Fibroblast of mammary gland (primary cell): ENCODE data around the gene PACRG.

Source experiments
- DNase-seq: peaks from one replicate; pipeline ENCODE4 v3.0.0-alpha.2; 2010; ENCODE audit warnings: low read depth
- H3K4me3 ChIP-seq: 2 replicates; pipeline ENCODE4 v1.5.1; 2011; ENCODE audit warnings: low read depth, mild to moderate bottlenecking, low read length, moderate library complexity; ENCODE audit not compliant: control insufficient read depth
- TF ChIP-seq, protein P1 (sequence below): conservative IDR thresholded peaks from 2 replicates; pipeline ENCODE4 v1.5.1; 2011; ENCODE audit warnings: low read depth, low read length, inconsistent platforms; ENCODE audit not compliant: control insufficient read depth, insufficient read depth

PACRG gene

DNA sequence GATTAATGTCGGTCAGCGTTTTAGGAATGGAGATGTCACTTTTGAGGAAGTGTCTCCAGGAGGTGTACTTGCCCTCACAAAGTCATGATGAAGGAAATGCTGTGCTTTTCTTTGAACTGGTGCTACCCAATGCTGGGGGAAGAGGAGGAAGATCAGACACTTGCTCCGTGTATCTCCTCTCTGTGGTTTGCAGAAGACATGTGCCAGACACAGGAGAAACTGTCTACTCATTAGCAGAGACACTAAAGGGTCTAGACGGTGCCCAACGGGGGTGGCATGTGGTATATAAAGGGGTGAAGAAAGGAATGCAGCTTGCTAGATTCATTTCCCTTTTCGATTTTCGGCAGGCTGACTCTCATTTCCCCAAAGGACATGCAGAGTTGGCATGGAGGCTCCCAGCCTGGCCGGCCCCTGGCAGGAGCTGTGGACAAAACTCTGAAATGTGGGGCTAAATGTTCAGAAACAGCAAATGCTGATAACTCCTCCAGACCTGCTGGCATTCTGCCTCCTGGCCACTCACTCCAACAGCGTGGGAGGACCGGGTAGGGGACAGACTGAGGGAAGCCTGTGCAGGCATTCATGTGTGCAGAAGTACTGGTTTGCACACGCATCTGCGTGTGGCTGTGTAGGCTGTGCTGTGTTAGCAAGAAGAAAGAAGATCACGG lies 627.1 kb downstream of the PACRG start:
- DNase-seq, result peak; percentile 50
- no peak overlapping the region for H3K4me3 ChIP-seq
- TF ChIP-seq, protein P1, sequence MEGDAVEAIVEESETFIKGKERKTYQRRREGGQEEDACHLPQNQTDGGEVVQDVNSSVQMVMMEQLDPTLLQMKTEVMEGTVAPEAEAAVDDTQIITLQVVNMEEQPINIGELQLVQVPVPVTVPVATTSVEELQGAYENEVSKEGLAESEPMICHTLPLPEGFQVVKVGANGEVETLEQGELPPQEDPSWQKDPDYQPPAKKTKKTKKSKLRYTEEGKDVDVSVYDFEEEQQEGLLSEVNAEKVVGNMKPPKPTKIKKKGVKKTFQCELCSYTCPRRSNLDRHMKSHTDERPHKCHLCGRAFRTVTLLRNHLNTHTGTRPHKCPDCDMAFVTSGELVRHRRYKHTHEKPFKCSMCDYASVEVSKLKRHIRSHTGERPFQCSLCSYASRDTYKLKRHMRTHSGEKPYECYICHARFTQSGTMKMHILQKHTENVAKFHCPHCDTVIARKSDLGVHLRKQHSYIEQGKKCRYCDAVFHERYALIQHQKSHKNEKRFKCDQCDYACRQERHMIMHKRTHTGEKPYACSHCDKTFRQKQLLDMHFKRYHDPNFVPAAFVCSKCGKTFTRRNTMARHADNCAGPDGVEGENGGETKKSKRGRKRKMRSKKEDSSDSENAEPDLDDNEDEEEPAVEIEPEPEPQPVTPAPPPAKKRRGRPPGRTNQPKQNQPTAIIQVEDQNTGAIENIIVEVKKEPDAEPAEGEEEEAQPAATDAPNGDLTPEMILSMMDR, result no peak

DNA sequence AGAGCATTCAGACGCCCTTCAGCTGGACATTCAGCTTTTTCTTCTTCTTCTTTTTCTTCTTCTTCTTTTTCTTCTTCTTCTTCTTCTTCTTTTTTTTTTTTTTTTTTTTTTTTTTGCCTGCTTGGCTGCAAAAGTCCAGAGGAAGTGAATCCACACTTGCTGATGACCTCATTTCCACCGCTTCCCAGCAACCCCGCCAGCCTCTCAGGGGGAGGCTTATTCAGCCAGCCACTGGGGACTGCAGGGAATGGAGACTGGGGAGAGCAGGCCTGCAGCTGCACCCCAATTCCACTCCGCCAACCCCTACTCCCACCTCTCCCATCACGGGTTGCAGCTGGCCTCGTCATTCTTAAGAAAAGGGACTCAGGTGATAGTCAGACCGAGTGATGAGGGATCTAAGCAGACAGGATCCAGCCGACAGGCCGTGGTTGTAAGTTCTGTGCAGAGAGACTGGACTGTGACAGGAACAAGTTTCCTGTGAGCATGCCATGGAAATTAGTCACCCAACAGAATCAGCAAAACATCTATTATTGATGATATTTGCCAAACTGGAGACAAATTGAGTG lies 627.7 kb downstream of the PACRG start:
- DNase-seq, result peak; percentile 81
- TF ChIP-seq, protein P1, result no peak
- peak overlapping the region; percentile 17 for H3K4me3 ChIP-seq

DNA sequence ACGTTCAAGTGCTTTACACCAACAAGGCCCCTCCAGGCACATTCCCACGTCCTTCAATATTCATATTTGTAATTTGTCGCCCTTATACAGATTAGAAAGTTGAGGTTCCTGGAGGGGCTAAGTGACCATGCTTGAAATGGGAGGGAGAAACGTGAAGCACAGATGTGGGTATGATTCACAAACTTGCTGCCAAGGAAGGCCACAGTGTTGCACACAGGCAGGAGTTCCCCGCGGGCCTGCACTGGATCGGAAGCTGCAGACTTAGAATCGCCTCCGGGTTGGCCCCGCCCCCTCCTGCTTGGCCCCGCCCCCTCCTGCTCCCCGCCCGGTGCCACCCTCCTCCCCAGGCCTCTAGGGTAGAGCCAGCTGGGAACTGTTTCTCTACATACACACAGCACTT lies 628.5 kb downstream of the PACRG start:
- TF ChIP-seq, protein P1, result no peak
- DNase-seq, result peak; percentile 87
- no peak overlapping the region for H3K4me3 ChIP-seq

DNA sequence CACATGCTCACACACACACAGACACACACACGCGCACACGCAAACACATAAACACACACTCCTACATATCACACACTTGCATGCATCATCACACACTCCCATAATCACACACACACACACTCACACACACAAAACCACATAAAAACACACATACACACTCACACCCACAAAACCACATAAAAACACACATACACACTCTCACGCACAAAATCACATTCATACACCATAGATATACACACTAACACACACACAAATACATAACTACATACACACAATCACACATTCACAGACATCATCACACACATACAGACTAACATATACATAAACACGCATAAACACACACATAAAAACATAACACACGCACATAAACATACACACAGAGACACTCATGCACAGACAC lies 629.0 kb downstream of the PACRG start:
- H3K4me3 ChIP-seq, result no peak overlapping the region

DNA sequence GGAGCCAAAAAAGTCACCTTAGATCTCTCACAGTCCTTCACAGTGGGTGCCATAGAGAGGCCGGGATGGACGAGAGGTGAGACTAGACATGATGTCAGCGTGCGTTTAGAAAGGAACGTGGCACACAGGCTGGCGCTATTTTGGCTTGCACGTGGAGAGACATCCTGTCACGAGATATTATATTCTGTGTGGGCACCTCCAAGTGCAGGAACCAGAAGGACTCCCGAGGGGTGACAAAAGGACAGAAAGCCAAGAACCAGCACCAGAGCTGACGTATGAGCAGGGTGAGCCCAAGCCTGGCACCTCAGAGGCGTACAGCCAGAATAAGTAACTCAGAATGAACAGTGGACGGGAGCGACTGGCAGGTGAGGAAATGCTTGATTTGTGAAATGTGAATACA lies 636.9 kb downstream of the PACRG start:
- H3K4me3 ChIP-seq, result no peak overlapping the region
- TF ChIP-seq, protein P1, result no peak
- DNase-seq, result no peak

More for the DNA sequence above, 629.0 kb downstream of the PACRG start:
- TF ChIP-seq, protein P1, result no peak
- no peak for DNase-seq
